Loucy (cell line): ENCODE measurements around the gene CASP8.
A peak's percentile ranks its signal among the peaks of the same experiment; 100 is the strongest.

Source experiments
- H2AFZ ChIP-seq: fragments of 200-600 bp; sonication (generic); 2 replicates; pipeline ENCODE4 v1.6.0; 2016; ENCODE audit warnings: antibody characterized with exemption, mild to moderate bottlenecking, low read length, moderate library complexity
- H3F3A ChIP-seq: fragments of 200-600 bp; 2 replicates; pipeline ENCODE4 v1.6.0; 2016; ENCODE audit warnings: antibody characterized with exemption, low read depth, mild to moderate bottlenecking
- H3K27me3 ChIP-seq: fragments of 200-600 bp; sonication (generic); 2 replicates; pipeline ENCODE4 v1.6.1; 2014; ENCODE audit warnings: low read length, mild to moderate bottlenecking; ENCODE audit not compliant: insufficient read depth, poor library complexity, severe bottlenecking
- H3K36me3 ChIP-seq: fragments of 200-600 bp; sonication (generic); 2 replicates; pipeline ENCODE4 v1.6.1; 2016; ENCODE audit warnings: low read length; ENCODE audit not compliant: insufficient read depth
- H3K4me1 ChIP-seq: fragments of 200-600 bp; sonication (generic); 2 replicates; pipeline ENCODE4 v1.5.1; 2014; ENCODE audit warnings: low read length, mild to moderate bottlenecking; ENCODE audit not compliant: insufficient read depth, poor library complexity, severe bottlenecking
- H3K4me2 ChIP-seq: fragments of 200-600 bp; sonication (generic); 2 replicates; pipeline ENCODE4 v1.6.0; 2014; ENCODE audit warnings: antibody characterized with exemption, low read length, low read depth, mild to moderate bottlenecking; ENCODE audit not compliant: poor library complexity, severe bottlenecking
- H3K4me3 ChIP-seq: fragments of 200-600 bp; sonication (generic); 2 replicates; pipeline ENCODE4 v1.5.1; 2014; ENCODE audit warnings: low read length, mild to moderate bottlenecking, mixed read lengths; ENCODE audit not compliant: poor library complexity, severe bottlenecking
- H3K79me2 ChIP-seq: fragments of 200-600 bp; sonication (generic); 2 replicates; pipeline ENCODE4 v1.6.1; 2014; ENCODE audit warnings: low read length; ENCODE audit not compliant: insufficient read depth
- H3K9ac ChIP-seq: fragments of 200-600 bp; sonication (generic); 2 replicates; pipeline ENCODE4 v1.6.0; 2014; ENCODE audit warnings: mild to moderate bottlenecking, low read depth, low read length, moderate library complexity; ENCODE audit not compliant: poor library complexity, severe bottlenecking
- H3K9me2 ChIP-seq: fragments of 200-600 bp; sonication (generic); replicated peaks from 2 replicates; pipeline ENCODE4 v1.6.1; 2016; ENCODE audit warnings: low read depth, low read length, mixed read lengths
- H3K9me3 ChIP-seq: fragments of 200-600 bp; sonication (generic); 2 replicates; pipeline ENCODE4 v1.6.1; 2014; ENCODE audit warnings: mild to moderate bottlenecking, antibody characterized with exemption, low read length, low read depth; ENCODE audit not compliant: insufficient read depth
- H4K20me1 ChIP-seq: fragments of 200-600 bp; sonication (generic); 2 replicates; pipeline ENCODE4 v1.6.0; 2014; ENCODE audit warnings: antibody characterized with exemption, low read length, mild to moderate bottlenecking; ENCODE audit not compliant: insufficient read depth, poor library complexity, severe bottlenecking
- CTCF ChIP-seq: fragments of 200-600 bp; sonication (generic); conservative IDR thresholded peaks from 2 replicates; pipeline ENCODE4 v1.5.1; 2014; ENCODE audit warnings: mild to moderate bottlenecking, antibody characterized with exemption, low read length
- EZH2phosphoT487 ChIP-seq: fragments of 200-600 bp; IDR thresholded peaks from 2 replicates; pipeline ENCODE4 v1.6.1; 2018; ENCODE audit warnings: antibody characterized with exemption, mild to moderate bottlenecking, moderate library complexity, borderline replicate concordance

CASP8 gene

GRCh38 chr2:201271917-201272316 lies 11.6 kb downstream of the CASP8 start:
- Histone ChIP-seq H3K9me2 (no peaks in the 10 kb centered on the region), H4K20me1 (peaks cover 44% of the 10 kb centered on the region), H3K36me3 (peaks cover 99% of the 10 kb centered on the region), H3F3A (no peaks in the 10 kb centered on the region), H3K9ac (no peak overlapping the region), H3K4me1 (peaks cover 28% of the 10 kb centered on the region), H3K4me2 (peak overlapping the region; percentile 76), H3K9me3 (no peaks in the 10 kb centered on the region), H3K79me2 (peaks cover 63% of the 10 kb centered on the region), H2AFZ (no peak overlapping the region), H3K4me3 (no peak overlapping the region), H3K27me3 (no peaks in the 10 kb centered on the region)
- TF ChIP-seq CTCF (no peak), EZH2phosphoT487 (no peak)

DNA sequence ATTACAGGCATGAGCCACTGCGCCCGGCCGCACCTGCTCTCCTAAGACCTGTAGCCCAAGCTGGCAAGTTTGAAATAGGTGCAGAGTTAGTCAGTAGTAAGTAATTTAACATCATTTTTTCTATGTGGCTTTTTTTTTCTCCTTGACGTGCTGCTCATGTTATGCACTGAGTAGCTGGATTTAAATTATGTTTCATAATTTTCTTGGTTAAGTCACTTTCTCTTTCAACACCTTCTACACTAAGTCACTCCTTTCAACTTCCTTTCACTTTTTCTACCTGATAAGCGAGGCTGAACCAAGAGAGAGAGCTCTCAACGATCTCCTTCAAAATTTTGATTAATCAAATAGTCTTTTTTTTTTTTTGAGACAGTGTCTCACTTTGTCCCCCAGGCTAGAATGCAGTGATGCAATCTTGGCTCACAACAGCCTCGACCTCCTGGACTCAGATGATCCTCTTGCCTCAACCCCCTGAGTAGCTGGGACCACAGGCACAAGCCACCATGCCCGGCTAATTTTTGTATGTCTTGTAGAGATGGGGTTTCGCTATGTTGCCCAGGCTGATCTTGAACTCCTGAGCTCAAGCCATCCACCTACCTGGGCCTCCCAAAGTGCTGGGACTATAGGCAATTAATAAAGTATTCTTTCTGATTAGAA lies 13.1 kb downstream of the CASP8 start:
- peaks cover 48% of the 10 kb centered on the region for H3K79me2 ChIP-seq
- H3K27me3 ChIP-seq, result no peaks in the 10 kb centered on the region
- H3K9ac ChIP-seq, result no peak overlapping the region
- no peak overlapping the region for H3K4me3 ChIP-seq
- H3K4me1 ChIP-seq, result peaks cover 19% of the 10 kb centered on the region
- peaks cover 97% of the 10 kb centered on the region for H3K36me3 ChIP-seq
- no peaks in the 10 kb centered on the region for H3K9me3 ChIP-seq
- peaks cover 33% of the 10 kb centered on the region for H4K20me1 ChIP-seq
- H3F3A ChIP-seq, result no peaks in the 10 kb centered on the region
- no peak overlapping the region for H3K4me2 ChIP-seq
- TF ChIP-seq EZH2phosphoT487, result no peak
- TF ChIP-seq CTCF, result no peak
- no peak overlapping the region for H2AFZ ChIP-seq
- no peaks in the 10 kb centered on the region for H3K9me2 ChIP-seq

- H3K9me3 ChIP-seq, result no peaks in the 10 kb centered on the region
- no peak for TF ChIP-seq EZH2phosphoT487
- TF ChIP-seq CTCF, result no peak
- H3K79me2 ChIP-seq, result peaks cover 31% of the 10 kb centered on the region
- no peak overlapping the region for H2AFZ ChIP-seq
- H3K27me3 ChIP-seq, result no peaks in the 10 kb centered on the region
- no peak overlapping the region for H3K4me3 ChIP-seq
- peaks cover 92% of the 10 kb centered on the region for H3K36me3 ChIP-seq
- no peak overlapping the region for H3K9ac ChIP-seq
- H3K4me1 ChIP-seq, result peaks cover 12% of the 10 kb centered on the region
- H3K4me2 ChIP-seq, result no peak overlapping the region
- H4K20me1 ChIP-seq, result peaks cover 18% of the 10 kb centered on the region
- no peaks in the 10 kb centered on the region for H3F3A ChIP-seq
- no peaks in the 10 kb centered on the region for H3K9me2 ChIP-seq
These were observed 14.7 kb downstream of the CASP8 start for GRCh38 chr2:201275069-201275468.
